Measurements from ENCODE around the gene FOXK1. TPM values are rescaled to one million over a fixed set of nuclear protein-coding genes. Genes with fewer than 3 reads are reported as not detected.

Gene FOXK1
- total RNA-seq, 1 donor from 2014 or later = 53.6 TPM

- peaks cover 7% of the 10 kb centered on the region for H3K36me3 Mint-ChIP-seq (ENCODE audit: low read depth, unreplicated experiment)
- Histone ChIP-seq H2AFZ (ENCODE audit: low read depth, low read length) (no peak overlapping the region), H3K79me2 (ENCODE audit: insufficient read depth, low read length) (peaks cover 16% of the 10 kb centered on the region), H3K9ac (ENCODE audit: low read length) (no peak overlapping the region), H3K27me3 (ENCODE audit: insufficient read depth, low read length) (no peaks in the 10 kb centered on the region), H3K9me3 (ENCODE audit: insufficient read depth, low read depth, low read length) (no peaks in the 10 kb centered on the region), H3K36me3 (ENCODE audit: insufficient read depth, low read length) (peaks cover 5% of the 10 kb centered on the region), H3K4me2 (ENCODE audit: low read length) (no peak overlapping the region), H3K27ac (ENCODE audit: low read depth, low read length) (no peak overlapping the region), H4K20me1 (ENCODE audit: insufficient read depth, low read length) (peaks cover 28% of the 10 kb centered on the region), H3K4me1 (ENCODE audit: insufficient read depth, low read length) (no peaks in the 10 kb centered on the region), H3K4me3 (ENCODE audit: insufficient read depth, low read depth, low read length) (no peak overlapping the region)
- H3K27me3 Mint-ChIP-seq (ENCODE audit: low read depth, unreplicated experiment) = no peaks in the 10 kb centered on the region
- H3K4me1 Mint-ChIP-seq (ENCODE audit: low read depth, unreplicated experiment) = no peaks in the 10 kb centered on the region
- no peaks in the 10 kb centered on the region for H3K9me3 Mint-ChIP-seq (ENCODE audit: unreplicated experiment)
- no peak overlapping the region for H3K27ac Mint-ChIP-seq (ENCODE audit: unreplicated experiment)
- no peak for DNase-seq (ENCODE audit: low read depth)
- H3K4me3 Mint-ChIP-seq (ENCODE audit: unreplicated experiment) = no peak overlapping the region
- no peak for FAIRE-seq
- TF ChIP-seq EZH2 (IDR thresholded peaks at IDR 0.05; ENCODE audit: insufficient read depth, low read length) (no peak), CTCF (IDR thresholded peaks at IDR 0.05; ENCODE audit: insufficient read depth, low read depth, low read length) (no peak)
These were observed 101.8 kb downstream of the FOXK1 start for GRCh38 chr7:4783762-4784351.

GRCh38 chr7:4784799-4785198, 102.7 kb downstream of the FOXK1 start:
- H3K36me3 ChIP-seq (ENCODE audit: insufficient read depth, low read length) = peaks cover 4% of the 10 kb centered on the region
- no peak for FAIRE-seq
- Mint-ChIP-seq H3K4me1 (ENCODE audit: low read depth, unreplicated experiment) (no peaks in the 10 kb centered on the region), H3K36me3 (ENCODE audit: low read depth, unreplicated experiment) (peaks cover 7% of the 10 kb centered on the region), H3K4me3 (ENCODE audit: unreplicated experiment) (no peak overlapping the region), H3K27me3 (ENCODE audit: low read depth, unreplicated experiment) (no peaks in the 10 kb centered on the region), H3K27ac (ENCODE audit: unreplicated experiment) (no peak overlapping the region), H3K9me3 (ENCODE audit: unreplicated experiment) (no peaks in the 10 kb centered on the region)
- H4K20me1 ChIP-seq (ENCODE audit: insufficient read depth, low read length) = peaks cover 24% of the 10 kb centered on the region
- no peak overlapping the region for H3K4me2 ChIP-seq (ENCODE audit: low read length)
- no peak overlapping the region for H3K9ac ChIP-seq (ENCODE audit: low read length)
- no peak for TF ChIP-seq CTCF (IDR thresholded peaks at IDR 0.05; ENCODE audit: insufficient read depth, low read depth, low read length)
- no peak for TF ChIP-seq EZH2 (IDR thresholded peaks at IDR 0.05; ENCODE audit: insufficient read depth, low read length)
- no peak overlapping the region for H3K4me3 ChIP-seq (ENCODE audit: insufficient read depth, low read depth, low read length)
- DNase-seq (ENCODE audit: low read depth) = no peak
- H2AFZ ChIP-seq (ENCODE audit: low read depth, low read length) = no peak overlapping the region
- no peaks in the 10 kb centered on the region for H3K9me3 ChIP-seq (ENCODE audit: insufficient read depth, low read depth, low read length)
- no peaks in the 10 kb centered on the region for H3K4me1 ChIP-seq (ENCODE audit: insufficient read depth, low read length)
- H3K27me3 ChIP-seq (ENCODE audit: insufficient read depth, low read length) = no peaks in the 10 kb centered on the region
- peaks cover 12% of the 10 kb centered on the region for H3K79me2 ChIP-seq (ENCODE audit: insufficient read depth, low read length)
- no peak overlapping the region for H3K27ac ChIP-seq (ENCODE audit: low read depth, low read length)

GRCh38 chr7:4785371-4785770, 103.3 kb downstream of the FOXK1 start:
- Mint-ChIP-seq H3K4me3 (ENCODE audit: unreplicated experiment) (no peak overlapping the region), H3K27me3 (ENCODE audit: low read depth, unreplicated experiment) (no peaks in the 10 kb centered on the region), H3K4me1 (ENCODE audit: low read depth, unreplicated experiment) (no peaks in the 10 kb centered on the region), H3K27ac (ENCODE audit: unreplicated experiment) (no peak overlapping the region), H3K9me3 (ENCODE audit: unreplicated experiment) (no peaks in the 10 kb centered on the region), H3K36me3 (ENCODE audit: low read depth, unreplicated experiment) (peaks cover 7% of the 10 kb centered on the region)
- no peak overlapping the region for H2AFZ ChIP-seq (ENCODE audit: low read depth, low read length)
- H4K20me1 ChIP-seq (ENCODE audit: insufficient read depth, low read length) = peaks cover 24% of the 10 kb centered on the region
- H3K4me3 ChIP-seq (ENCODE audit: insufficient read depth, low read depth, low read length) = no peak overlapping the region
- no peak overlapping the region for H3K27ac ChIP-seq (ENCODE audit: low read depth, low read length)
- no peak overlapping the region for H3K9ac ChIP-seq (ENCODE audit: low read length)
- H3K79me2 ChIP-seq (ENCODE audit: insufficient read depth, low read length) = peaks cover 10% of the 10 kb centered on the region
- no peak for TF ChIP-seq EZH2 (IDR thresholded peaks at IDR 0.05; ENCODE audit: insufficient read depth, low read length)
- no peak for TF ChIP-seq CTCF (IDR thresholded peaks at IDR 0.05; ENCODE audit: insufficient read depth, low read depth, low read length)
- DNase-seq (ENCODE audit: low read depth) (no peak), FAIRE-seq (no peak)
- no peaks in the 10 kb centered on the region for H3K27me3 ChIP-seq (ENCODE audit: insufficient read depth, low read length)
- no peaks in the 10 kb centered on the region for H3K36me3 ChIP-seq (ENCODE audit: insufficient read depth, low read length)
- no peak overlapping the region for H3K4me2 ChIP-seq (ENCODE audit: low read length)
- H3K4me1 ChIP-seq (ENCODE audit: insufficient read depth, low read length) = no peaks in the 10 kb centered on the region
- no peaks in the 10 kb centered on the region for H3K9me3 ChIP-seq (ENCODE audit: insufficient read depth, low read depth, low read length)
